WERI-Rb-1 (cell line): ENCODE results near the gene BCL6.
A peak's percentile ranks its signal among the peaks of the same experiment; 100 is the strongest.

Experiments
- DNase-seq: peaks from one replicate; pipeline ENCODE4 v3.0.0-alpha.2; 2020
- H3K27ac ChIP-seq: fragments of 250-450 bp; sonication (Bioruptor Pico); 2 replicates; pipeline ENCODE4 v1.5.1; 2020; ENCODE audit warnings: mild to moderate bottlenecking, moderate library complexity
- H3K27me3 ChIP-seq: fragments of 250-450 bp; sonication (Bioruptor Pico); 2 replicates; pipeline ENCODE4 v1.5.1; 2021; ENCODE audit warnings: mild to moderate bottlenecking, low read depth, moderate library complexity; ENCODE audit not compliant: insufficient read depth, severe bottlenecking
- H3K36me3 ChIP-seq: fragments of 250-450 bp; sonication (Bioruptor Pico); 2 replicates; pipeline ENCODE4 v1.5.1; 2020; ENCODE audit warnings: mild to moderate bottlenecking, moderate library complexity
- H3K4me3 ChIP-seq: 2 replicates; pipeline ENCODE4 v1.5.1; 2011; ENCODE audit warnings: low read depth, mild to moderate bottlenecking, control low read depth, low read length
- H3K9me3 ChIP-seq: fragments of 250-450 bp; sonication (Bioruptor Pico); 2 replicates; pipeline ENCODE4 v1.5.1; 2021; ENCODE audit warnings: mild to moderate bottlenecking, moderate library complexity; ENCODE audit not compliant: severe bottlenecking
- CTCF ChIP-seq: IDR thresholded peaks from 2 replicates; pipeline ENCODE4 v1.5.1; 2011; ENCODE audit warnings: low read depth, mild to moderate bottlenecking, control low read depth, inconsistent platforms, low read length

BCL6 gene

GRCh38 chr3:187728248-187728647 lies 17.0 kb downstream of the BCL6 start:
- TF ChIP-seq CTCF, result no peak
- Histone ChIP-seq H3K9me3 (no peaks in the 10 kb centered on the region), H3K27ac (no peak overlapping the region), H3K36me3 (no peaks in the 10 kb centered on the region), H3K4me3 (no peak overlapping the region), H3K27me3 (no peaks in the 10 kb centered on the region)
- DNase-seq, result no peak

- no peak for TF ChIP-seq CTCF
- Histone ChIP-seq H3K27ac (no peak overlapping the region), H3K4me3 (no peak overlapping the region), H3K9me3 (no peaks in the 10 kb centered on the region), H3K36me3 (no peaks in the 10 kb centered on the region), H3K27me3 (no peaks in the 10 kb centered on the region)
- no peak for DNase-seq
Observed at GRCh38 chr3:187726564-187726963, 18.7 kb downstream of the BCL6 start.

- H3K4me3 ChIP-seq, result no peak overlapping the region
- no peaks in the 10 kb centered on the region for H3K27me3 ChIP-seq
- no peak for TF ChIP-seq CTCF
- H3K9me3 ChIP-seq, result no peaks in the 10 kb centered on the region
- H3K27ac ChIP-seq, result no peak overlapping the region
- H3K36me3 ChIP-seq, result no peaks in the 10 kb centered on the region
- no peak for DNase-seq
Observed at GRCh38 chr3:187725653-187726370, 19.5 kb downstream of the BCL6 start.

GRCh38 chr3:187725224-187725623 lies 20.0 kb downstream of the BCL6 start:
- Histone ChIP-seq H3K27ac (no peak overlapping the region), H3K9me3 (no peaks in the 10 kb centered on the region), H3K27me3 (no peaks in the 10 kb centered on the region), H3K36me3 (no peaks in the 10 kb centered on the region), H3K4me3 (no peak overlapping the region)
- DNase-seq, result no peak
- no peak for TF ChIP-seq CTCF

- no peak overlapping the region for H3K27ac ChIP-seq
- 0 out of 2 replicates have a peak, but pooled peaks have one; percentile 8 for TF ChIP-seq CTCF
- H3K36me3 ChIP-seq, result no peaks in the 10 kb centered on the region
Observed at GRCh38 chr3:187722206-187722612, 23.1 kb downstream of the BCL6 start.

GRCh38 chr3:187721055-187721454 lies 24.2 kb downstream of the BCL6 start:
- no peaks in the 10 kb centered on the region for H3K9me3 ChIP-seq
- no peak for TF ChIP-seq CTCF
- no peaks in the 10 kb centered on the region for H3K36me3 ChIP-seq
- no peak overlapping the region for H3K4me3 ChIP-seq
- DNase-seq, result no peak
- H3K27me3 ChIP-seq, result no peaks in the 10 kb centered on the region
- H3K27ac ChIP-seq, result no peak overlapping the region

More at GRCh38 chr3:187722206-187722612, 23.1 kb downstream of the BCL6 start:
- Histone ChIP-seq H3K27me3 (no peaks in the 10 kb centered on the region), H3K4me3 (no peak overlapping the region), H3K9me3 (no peaks in the 10 kb centered on the region)
- DNase-seq, result no peak
